Measurements from ENCODE around the gene RDH8. TPM values are rescaled to one million over a fixed set of nuclear protein-coding genes. Genes with fewer than 3 reads are reported as not detected.

The RDH8 gene
- polyA plus RNA-seq, 1 of the 3 experiments (the other 2 are of a cell fraction): not detected

DNA sequence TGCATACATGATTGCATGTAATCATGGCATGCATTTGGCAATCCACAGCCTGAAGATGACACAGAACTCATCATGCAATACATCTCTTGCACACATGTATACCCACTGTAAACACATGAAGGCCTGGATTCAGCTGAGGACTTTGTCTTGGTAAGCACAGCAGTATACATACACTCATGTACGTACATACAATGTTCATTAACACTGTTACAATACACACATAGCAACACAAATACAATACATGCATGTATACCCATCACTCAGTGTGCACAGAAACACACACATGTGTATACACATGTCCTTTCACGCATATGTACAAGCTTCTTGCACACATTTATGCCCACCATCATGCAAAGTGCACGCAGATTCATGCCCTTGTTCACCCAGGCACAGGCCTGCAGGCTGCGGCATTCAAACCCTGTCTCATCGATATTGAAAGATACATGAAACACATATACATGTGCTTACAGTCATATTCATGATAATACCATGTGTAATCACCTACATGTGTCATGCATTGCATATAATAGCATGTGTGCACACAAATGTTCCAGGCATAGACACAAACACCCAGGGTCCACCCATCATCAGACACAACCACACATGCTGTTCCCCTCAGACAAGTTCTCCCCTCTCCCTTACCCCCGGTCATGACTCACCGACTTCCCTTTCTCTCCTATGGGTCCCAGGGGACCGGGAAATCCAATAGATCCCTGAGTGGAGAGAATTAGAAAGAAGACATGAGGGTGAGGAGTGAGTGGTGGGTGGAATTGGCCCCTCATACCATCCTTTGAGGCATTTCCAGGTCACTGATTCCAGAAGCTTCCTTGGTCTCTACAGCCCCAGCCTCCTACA lies 31.6 kb upstream of the RDH8 start:
- Histone ChIP-seq H3K79me2 (ENCODE audit: insufficient read depth) (no peaks in the 10 kb centered on the region), H3K36me3 (replicated peaks in 1 of 2; ENCODE audit: control insufficient read depth in 1 of 2, insufficient read depth in 2 of 2, low read length in 1 of 2) (no peaks in the 10 kb centered on the region), H3K4me2 (no peak overlapping the region), H3K9me2 (no peaks in the 10 kb centered on the region), H3K4me3 (ENCODE audit: low read depth in 2 of 2, low read length in 1 of 2) (no peak overlapping the region), H3K9ac (no peak overlapping the region), H3F3A (replicated peaks; ENCODE audit: insufficient read depth) (no peaks in the 10 kb centered on the region), H2AFZ (ENCODE audit: low read depth) (no peak overlapping the region), H4K20me1 (ENCODE audit: insufficient read depth) (no peaks in the 10 kb centered on the region), H3K27ac (ENCODE audit: low read depth in 2 of 2, low read length in 1 of 2) (no peak overlapping the region), H3K9me3 (no peaks in the 10 kb centered on the region), H3K27me3 (ENCODE audit: insufficient read depth) (peaks cover 23% of the 10 kb centered on the region), H3K4me1 (ENCODE audit: control insufficient read depth in 1 of 2, insufficient read depth in 2 of 2, low read depth in 1 of 2, low read length in 1 of 2) (no peaks in the 10 kb centered on the region)
- ChIA-PET CTCF (interaction anchor here (1.1 kb wide), 1 partner anchor 19 kb away, joined by 4 read pairs; no protein-coding TSS in a partner anchor), POLR2A (no interaction called here)
- no peak for TF ChIP-seq MXI1 (IDR thresholded peaks at IDR 0.05; ENCODE audit: low read depth, low read length)
- no peak for TF ChIP-seq SIN3A (IDR thresholded peaks at IDR 0.05; ENCODE audit: borderline replicate concordance, low read depth, low read length)
- TF ChIP-seq EP300 (IDR thresholded peaks at IDR 0.05; ENCODE audit: borderline replicate concordance in 1 of 2, low read depth in 1 of 2, low read length in 1 of 2): no peak
- TF ChIP-seq FOSL2 (IDR thresholded peaks at IDR 0.05; ENCODE audit: borderline replicate concordance, low read depth): no peak
- no peak for TF ChIP-seq NRF1 (IDR thresholded peaks at IDR 0.05; ENCODE audit: low read depth, low read length)
- no peak for TF ChIP-seq SMC3 (IDR thresholded peaks at IDR 0.05; ENCODE audit: low read depth, low read length)
- no peak for TF ChIP-seq RFX5 (IDR thresholded peaks at IDR 0.05; ENCODE audit: low read length)
- TF ChIP-seq, protein P1, sequence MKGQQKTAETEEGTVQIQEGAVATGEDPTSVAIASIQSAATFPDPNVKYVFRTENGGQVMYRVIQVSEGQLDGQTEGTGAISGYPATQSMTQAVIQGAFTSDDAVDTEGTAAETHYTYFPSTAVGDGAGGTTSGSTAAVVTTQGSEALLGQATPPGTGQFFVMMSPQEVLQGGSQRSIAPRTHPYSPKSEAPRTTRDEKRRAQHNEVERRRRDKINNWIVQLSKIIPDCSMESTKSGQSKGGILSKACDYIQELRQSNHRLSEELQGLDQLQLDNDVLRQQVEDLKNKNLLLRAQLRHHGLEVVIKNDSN (IDR thresholded peaks at IDR 0.05; ENCODE audit: borderline replicate concordance, low read depth): no peak
- TF ChIP-seq POLR2AphosphoS5 (IDR thresholded peaks at IDR 0.05; ENCODE audit: low read depth, low read length): no peak
- no peak for TF ChIP-seq PBX3 (IDR thresholded peaks at IDR 0.05)
- no peak for TF ChIP-seq TEAD4 (IDR thresholded peaks at IDR 0.05; ENCODE audit: borderline replicate concordance, insufficient read depth)
- TF ChIP-seq, protein P2, sequence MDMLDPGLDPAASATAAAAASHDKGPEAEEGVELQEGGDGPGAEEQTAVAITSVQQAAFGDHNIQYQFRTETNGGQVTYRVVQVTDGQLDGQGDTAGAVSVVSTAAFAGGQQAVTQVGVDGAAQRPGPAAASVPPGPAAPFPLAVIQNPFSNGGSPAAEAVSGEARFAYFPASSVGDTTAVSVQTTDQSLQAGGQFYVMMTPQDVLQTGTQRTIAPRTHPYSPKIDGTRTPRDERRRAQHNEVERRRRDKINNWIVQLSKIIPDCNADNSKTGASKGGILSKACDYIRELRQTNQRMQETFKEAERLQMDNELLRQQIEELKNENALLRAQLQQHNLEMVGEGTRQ (IDR thresholded peaks at IDR 0.05; ENCODE audit: borderline replicate concordance, low read depth, low read length): no peak
- no peak for TF ChIP-seq RAD21 (IDR thresholded peaks at IDR 0.05; ENCODE audit: low read length)
- no peak for TF ChIP-seq EZH2phosphoT487 (IDR thresholded peaks at IDR 0.05; ENCODE audit: borderline replicate concordance, low read depth)
- TF ChIP-seq GABPA (IDR thresholded peaks at IDR 0.05; ENCODE audit: low read depth): no peak
- TF ChIP-seq FOXM1 (IDR thresholded peaks at IDR 0.05; ENCODE audit: low read depth): no peak
- no peak for TF ChIP-seq FOXJ3 (CRISPR knock-in tag; IDR thresholded peaks at IDR 0.05)
- TF ChIP-seq GATA2 (CRISPR knock-in tag; IDR thresholded peaks at IDR 0.05): no peak
- no peak for TF ChIP-seq NFIC (IDR thresholded peaks at IDR 0.05; ENCODE audit: borderline replicate concordance)
- 28% methylated on average over 8 of the region's 8 CpGs for WGBS (ENCODE audit: low lambda C conversion rate)
- no peak for DNase-seq

Data from SK-N-SH (cell line).